ENCODE data around the gene TMC3.

TMC3 gene

DNA sequence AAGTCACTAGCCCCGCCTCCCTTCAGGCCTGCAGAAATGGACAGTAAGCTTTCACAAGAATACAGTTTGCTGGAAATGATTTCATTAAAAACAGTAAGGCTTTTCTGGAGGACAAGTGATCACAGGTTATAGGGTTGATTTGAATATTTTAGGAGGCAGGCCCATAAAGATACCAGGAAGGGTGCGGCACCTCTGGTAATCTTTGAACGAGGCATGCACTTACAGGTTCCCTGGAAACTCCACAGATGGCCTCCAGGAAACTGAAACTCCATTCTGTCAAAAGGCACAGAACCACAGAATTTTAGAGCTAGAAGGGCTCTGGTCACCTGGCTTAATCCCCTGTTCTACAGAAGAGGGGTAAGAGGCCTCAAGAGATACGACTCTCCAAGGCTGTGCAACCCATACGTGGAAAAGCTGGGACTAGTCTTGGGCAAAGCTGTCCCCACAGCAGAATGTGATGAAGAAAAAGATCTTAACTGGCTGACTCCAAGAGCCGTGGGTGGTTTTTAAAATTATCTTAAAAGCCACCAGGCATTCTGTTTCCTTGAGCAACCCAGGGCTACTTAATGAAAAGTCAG is 51.2 kb downstream of the TMC3 start:
- no peak for DNase-seq (ENCODE audit: low spot score)

DNA sequence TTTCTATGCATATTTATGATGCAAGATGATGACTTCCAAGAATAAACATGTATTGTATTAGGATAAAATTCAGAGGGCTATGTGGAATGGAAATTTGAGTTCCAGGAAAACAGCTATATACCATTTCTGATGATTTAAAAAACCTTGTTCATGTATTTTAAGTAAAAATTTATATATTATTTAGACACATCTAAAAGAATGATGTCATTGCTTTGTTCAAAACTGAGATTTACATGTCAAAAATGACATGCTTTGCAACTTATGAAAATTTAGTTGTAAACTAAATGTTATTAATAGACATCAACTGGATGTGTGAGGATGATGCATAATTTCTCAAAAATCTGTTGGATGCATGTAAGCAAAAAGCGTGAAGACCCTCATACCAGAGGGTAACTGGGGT is 52.3 kb downstream of the TMC3 start:
- no peak for DNase-seq (ENCODE audit: low spot score)

GRCh38 chr15:81317642-81318017 is 56.4 kb downstream of the TMC3 start:
- DNase-seq (ENCODE audit: low spot score) = no peak

DNA sequence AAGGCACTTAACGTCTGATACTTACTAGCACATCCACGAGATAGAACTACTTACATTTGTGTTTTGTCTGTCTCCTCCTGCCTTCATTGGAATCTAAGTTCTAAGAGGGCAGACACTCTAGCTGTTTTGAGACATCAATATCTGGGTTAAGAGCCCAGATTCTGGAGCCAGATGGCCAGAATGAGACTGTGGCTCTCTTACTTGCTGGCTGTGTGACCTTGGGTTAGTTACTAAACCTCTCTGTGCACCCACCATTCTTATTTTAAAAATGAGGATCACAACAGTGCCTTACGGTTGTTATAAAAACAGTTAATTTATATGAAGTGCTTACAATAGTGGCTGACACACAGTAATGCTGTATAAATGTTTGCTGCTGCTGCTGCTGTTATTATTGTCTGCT is 57.7 kb downstream of the TMC3 start:
- no peak for DNase-seq (ENCODE audit: low spot score)

- no peak for DNase-seq (ENCODE audit: low spot score)
Observed at GRCh38 chr15:81315452-81316175, 58.4 kb downstream of the TMC3 start.

DNA sequence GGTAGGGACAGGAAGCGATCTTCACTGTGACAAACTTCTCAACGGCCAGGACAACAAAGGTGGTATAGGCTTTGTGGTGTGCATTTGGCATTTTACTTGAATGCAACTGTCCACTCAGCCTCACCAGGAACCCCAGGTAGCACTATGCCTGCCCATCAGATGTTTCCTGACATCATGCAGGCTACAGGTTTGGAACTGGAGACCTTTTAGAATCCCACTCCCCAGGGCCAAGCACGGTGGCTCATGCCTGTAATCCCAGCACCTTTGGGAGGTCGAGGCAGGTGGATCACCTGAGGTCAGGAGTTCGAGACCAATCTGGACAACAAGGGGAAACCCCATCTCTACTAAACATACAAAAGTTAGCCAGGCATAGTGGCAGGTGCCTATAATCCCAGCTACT is 59.6 kb downstream of the TMC3 start:
- no peak for DNase-seq (ENCODE audit: low spot score)

DNA sequence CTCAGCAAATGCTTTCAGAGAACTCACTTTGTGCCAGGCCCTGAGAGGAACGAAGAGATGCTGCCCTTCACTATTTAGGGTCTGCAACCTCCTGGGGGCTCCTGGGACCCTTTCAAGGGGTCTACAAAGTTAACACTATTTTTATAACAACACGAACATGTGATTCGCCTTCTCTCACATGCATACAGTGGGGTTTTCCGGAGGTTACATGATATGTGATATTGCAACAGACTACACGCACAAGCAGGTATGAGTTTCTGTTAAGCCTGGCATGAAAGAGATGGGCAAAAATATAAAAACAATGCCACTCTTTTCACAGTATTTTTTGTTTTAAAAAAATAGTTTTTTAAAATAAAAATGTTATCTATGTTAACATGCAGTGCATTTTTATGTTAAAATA is 60.3 kb downstream of the TMC3 start:
- no peak for DNase-seq (ENCODE audit: low spot score)

- no peak for DNase-seq (ENCODE audit: low spot score)
Observed at GRCh38 chr15:81312790-81313543, 61.0 kb downstream of the TMC3 start.

DNA sequence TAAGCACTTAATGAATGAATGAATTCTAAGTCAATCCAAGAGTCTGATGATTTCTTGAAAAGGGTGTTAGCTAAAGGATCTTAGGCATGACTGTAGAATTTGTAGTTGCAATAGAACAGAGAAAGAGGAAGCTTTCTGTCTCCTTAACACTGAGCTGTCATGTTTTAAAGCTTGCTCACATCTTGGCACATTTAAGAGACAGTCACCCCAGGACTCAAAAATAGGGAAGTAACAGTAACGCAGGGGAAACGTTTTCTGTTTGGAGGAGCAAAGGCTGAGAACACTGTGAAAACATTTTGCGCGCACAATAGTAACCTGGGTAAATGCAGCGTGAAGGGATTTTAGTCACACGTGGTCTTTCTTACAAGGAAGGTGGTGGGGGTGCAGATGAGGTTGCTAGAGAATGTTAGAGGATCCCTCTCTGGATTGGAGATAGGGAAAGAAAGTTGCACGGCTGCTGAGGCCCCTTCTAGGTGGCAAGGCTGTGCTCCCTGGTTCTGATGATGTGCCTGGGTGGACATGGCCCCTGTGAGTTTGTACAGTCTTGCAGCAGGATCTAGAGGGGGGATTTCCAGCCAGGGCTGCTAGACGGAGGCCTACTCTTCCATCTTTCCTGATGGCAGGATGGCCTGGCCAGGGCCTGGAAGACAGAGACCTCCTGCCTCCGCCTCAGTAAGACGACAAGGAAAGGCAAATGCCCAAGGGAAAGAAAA is 62.1 kb downstream of the TMC3 start:
- no peak for DNase-seq (ENCODE audit: low spot score)

GRCh38 chr15:81310480-81310879 is 63.5 kb downstream of the TMC3 start:
- DNase-seq (ENCODE audit: low spot score) = no peak

DNA sequence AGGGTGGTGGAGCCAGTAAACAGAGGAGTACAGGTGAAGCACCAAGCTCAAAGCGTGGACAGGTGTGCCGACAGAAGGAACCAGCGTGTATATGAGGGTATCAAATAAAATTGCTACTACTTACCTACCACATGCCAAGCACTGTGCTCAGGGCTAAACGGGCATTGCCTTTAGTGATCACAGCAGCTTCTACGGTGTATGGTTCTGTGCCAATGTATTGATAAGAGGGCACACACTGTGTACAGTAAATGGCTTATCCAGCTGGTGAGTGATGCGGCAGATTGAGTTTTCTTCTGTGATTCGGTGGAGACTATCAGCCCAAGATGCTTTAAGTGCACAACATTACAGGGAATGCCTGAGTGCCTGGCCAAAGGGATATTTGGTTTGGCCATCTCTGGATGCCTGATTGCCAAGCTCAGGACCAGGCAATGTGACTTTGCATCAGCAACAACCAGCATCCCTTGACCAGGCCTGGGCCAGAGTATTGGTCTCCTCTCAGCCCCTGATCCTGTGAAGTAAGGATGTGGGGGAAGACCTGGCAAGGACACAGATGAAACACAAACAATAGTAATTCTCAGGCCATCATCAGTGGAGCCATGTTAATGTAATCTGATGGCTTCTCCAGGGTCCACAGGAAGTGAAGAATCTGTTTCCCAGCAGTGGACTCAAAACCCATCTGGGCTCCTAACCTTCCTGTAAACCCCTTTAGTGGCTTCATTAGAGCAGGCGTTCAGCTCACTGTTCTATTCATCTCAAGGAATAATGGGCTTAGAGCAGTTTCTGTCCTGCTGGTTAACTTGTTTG is 64.2 kb downstream of the TMC3 start:
- no peak for DNase-seq (ENCODE audit: low spot score)

DNA sequence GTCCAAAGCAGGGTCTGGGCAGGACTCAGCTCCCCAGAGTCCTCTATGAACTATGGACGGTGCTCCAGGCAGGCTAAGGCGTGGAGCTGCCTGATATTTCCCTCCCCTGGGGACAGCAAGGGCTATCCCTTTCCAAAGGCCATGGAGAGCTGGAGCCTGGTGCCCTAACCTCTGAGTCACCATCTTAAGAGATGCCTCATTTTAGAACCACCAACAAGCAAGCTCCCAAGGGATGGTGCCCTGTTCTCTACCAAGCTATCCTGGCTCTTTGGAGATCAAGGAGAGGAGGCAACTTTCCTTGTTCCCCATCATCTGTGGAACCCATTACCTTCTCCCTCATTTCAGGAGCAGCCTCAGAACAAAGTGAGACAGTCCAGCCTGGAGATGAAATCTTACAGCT is 65.8 kb downstream of the TMC3 start:
- no peak for DNase-seq (ENCODE audit: low spot score)

GRCh38 chr15:81304226-81304625 is 69.8 kb downstream of the TMC3 start:
- DNase-seq (ENCODE audit: low spot score) = no peak

GRCh38 chr15:81303244-81304225 is 70.5 kb downstream of the TMC3 start:
- no peak for DNase-seq (ENCODE audit: low spot score)

DNA sequence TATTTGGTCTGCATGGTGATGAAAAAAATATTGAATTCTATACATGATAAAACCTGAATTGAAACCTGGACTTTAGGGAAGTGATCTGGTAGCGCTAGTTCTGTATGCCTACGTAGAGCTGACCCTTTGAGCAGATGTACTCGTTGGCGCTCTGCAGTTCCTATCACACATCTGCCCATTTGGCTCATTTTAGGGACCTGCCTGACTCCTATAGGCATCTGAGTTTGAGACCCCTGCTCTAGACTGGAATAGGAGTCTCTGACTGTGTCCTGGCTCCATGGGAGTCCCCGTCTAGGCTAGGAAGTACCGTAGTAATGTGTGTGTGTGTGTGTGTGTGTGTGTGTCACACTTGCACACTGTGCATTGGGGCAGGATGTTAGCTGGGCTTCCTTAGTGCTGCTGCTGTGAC is 71.3 kb downstream of the TMC3 start:
- DNase-seq (ENCODE audit: low spot score) = no peak

DNA sequence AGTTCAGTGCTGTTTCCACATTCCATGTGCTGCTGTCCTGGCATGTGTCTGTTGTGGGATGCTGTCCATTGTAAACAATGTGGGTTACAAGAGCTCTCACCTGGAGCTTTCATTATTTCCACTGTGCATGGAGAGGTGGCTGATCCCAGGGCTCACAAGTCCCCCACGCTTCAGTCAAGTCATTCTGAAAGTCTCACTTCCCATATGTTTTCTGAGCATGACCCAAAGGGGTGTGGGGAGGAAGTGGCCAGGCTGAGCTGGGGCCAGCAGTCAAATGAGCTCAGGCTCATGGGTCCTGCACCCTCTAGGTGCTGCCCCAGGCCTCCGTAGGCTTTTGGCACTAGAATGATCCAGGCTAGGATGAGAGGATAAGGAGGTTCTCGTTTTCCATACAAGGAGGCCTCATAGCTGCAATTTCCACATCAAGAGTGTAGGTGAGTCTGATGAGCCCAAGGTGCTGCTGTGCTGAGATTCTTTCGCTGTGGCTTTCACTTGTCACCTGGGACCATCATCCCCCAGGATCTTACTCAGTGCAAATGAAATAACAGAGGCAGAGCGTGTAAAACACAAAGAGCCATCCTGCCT is 72.1 kb downstream of the TMC3 start:
- no peak for DNase-seq (ENCODE audit: low spot score)

- no peak for DNase-seq (ENCODE audit: low spot score)
Observed at GRCh38 chr15:81301385-81301784, 72.6 kb downstream of the TMC3 start.

DNA sequence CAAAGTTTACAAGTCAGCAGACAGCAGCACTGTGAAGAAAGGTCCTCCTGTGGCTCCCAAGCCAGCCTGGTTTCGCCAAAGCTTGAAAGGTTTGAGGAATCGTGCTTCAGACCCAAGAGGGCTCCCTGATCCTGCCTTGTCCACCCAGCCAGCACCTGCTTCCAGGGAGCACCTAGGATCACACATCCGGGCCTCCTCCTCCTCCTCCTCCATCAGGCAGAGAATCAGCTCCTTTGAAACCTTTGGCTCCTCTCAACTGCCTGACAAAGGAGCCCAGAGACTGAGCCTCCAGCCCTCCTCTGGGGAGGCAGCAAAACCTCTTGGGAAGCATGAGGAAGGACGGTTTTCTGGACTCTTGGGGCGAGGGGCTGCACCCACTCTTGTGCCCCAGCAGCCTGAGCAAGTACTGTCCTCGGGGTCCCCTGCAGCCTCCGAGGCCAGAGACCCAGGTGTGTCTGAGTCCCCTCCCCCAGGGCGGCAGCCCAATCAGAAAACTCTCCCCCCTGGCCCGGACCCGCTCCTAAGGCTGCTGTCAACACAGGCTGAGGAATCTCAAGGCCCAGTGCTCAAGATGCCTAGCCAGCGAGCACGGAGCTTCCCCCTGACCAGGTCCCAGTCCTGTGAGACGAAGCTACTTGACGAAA is 74.3 kb downstream of the TMC3 start:
- DNase-seq (ENCODE audit: low spot score) = no peak

- no peak for DNase-seq (ENCODE audit: low spot score)
Observed at GRCh38 chr15:81299156-81299555, 74.9 kb downstream of the TMC3 start.

DNA sequence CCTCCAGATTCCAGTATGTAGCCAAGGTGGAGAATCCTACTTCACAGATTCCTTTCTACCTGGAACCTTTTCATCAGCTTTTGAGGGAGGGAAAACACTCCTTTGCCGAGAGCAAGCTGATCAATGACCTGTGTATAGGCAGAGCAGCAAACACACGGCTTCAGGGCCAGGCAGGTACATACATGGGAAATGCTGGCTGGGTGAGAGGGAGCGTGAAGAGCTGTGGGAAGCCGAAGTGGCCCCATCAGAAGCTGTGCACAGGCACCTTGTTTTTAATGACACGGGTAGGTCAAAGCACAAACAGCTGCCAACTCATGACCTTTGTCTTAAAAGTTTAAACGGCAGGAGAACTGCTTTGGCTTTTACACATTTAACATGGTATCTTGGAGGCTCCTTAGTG is 75.4 kb downstream of the TMC3 start:
- DNase-seq (ENCODE audit: low spot score) = no peak
